ENCODE results near the gene DLGAP3. TPM values are rescaled to one million over a fixed set of nuclear protein-coding genes. Genes with fewer than 3 reads are reported as not detected.
"Not testable (repeated sequence)": the region's sequence is repeated elsewhere in the genome, so short reads cannot be mapped to it uniquely, and the experiment has no call there.

Gene DLGAP3
- total RNA-seq, 1 donor from 2014 or later: 0.21 TPM

- no peaks in the 10 kb centered on the region for H3K4me1 Mint-ChIP-seq (ENCODE audit: unreplicated experiment)
- H3K36me3 Mint-ChIP-seq (ENCODE audit: unreplicated experiment): no peaks in the 10 kb centered on the region
- H3K4me3 Mint-ChIP-seq (ENCODE audit: unreplicated experiment): no peak overlapping the region
- peaks cover 29% of the 10 kb centered on the region for H3K27me3 Mint-ChIP-seq (ENCODE audit: unreplicated experiment)
- no peak for DNase-seq (ENCODE audit: extremely low spot score, unreplicated experiment)
- H3K27ac Mint-ChIP-seq (ENCODE audit: unreplicated experiment): no peak overlapping the region
- no peaks in the 10 kb centered on the region for H3K9me3 Mint-ChIP-seq (ENCODE audit: unreplicated experiment)
- TF ChIP-seq CTCF (IDR thresholded peaks at IDR 0.05): no peak
Measured at GRCh38 chr1:34946211-34946610, 16.8 kb upstream of the DLGAP3 start.

GRCh38 chr1:34941798-34942197 lies 12.3 kb upstream of the DLGAP3 start:
- DNase-seq (ENCODE audit: extremely low spot score, unreplicated experiment); H3K36me3 Mint-ChIP-seq (ENCODE audit: unreplicated experiment); H3K27ac Mint-ChIP-seq (ENCODE audit: unreplicated experiment); H3K9me3 Mint-ChIP-seq (ENCODE audit: unreplicated experiment); H3K4me1 Mint-ChIP-seq (ENCODE audit: unreplicated experiment); H3K4me3 Mint-ChIP-seq (ENCODE audit: unreplicated experiment): not testable (repeated sequence)
- H3K27me3 Mint-ChIP-seq (ENCODE audit: unreplicated experiment): peaks cover 42% of the 10 kb centered on the region

- Mint-ChIP-seq H3K36me3 (ENCODE audit: unreplicated experiment) (no peaks in the 10 kb centered on the region), H3K4me1 (ENCODE audit: unreplicated experiment) (peaks cover 4% of the 10 kb centered on the region), H3K27ac (ENCODE audit: unreplicated experiment) (no peak overlapping the region), H3K4me3 (ENCODE audit: unreplicated experiment) (peak overlapping the region; percentile 47), H3K27me3 (ENCODE audit: unreplicated experiment) (peaks cover 47% of the 10 kb centered on the region), H3K9me3 (ENCODE audit: unreplicated experiment) (no peaks in the 10 kb centered on the region)
- no peak for TF ChIP-seq CTCF (IDR thresholded peaks at IDR 0.05)
- DNase-seq (ENCODE audit: extremely low spot score, unreplicated experiment): no peak
Measured at GRCh38 chr1:34930702-34931071, 1.2 kb upstream of the DLGAP3 start.

GRCh38 chr1:34929853-34930701 lies 627 bp upstream of the DLGAP3 start:
- DNase-seq (ENCODE audit: extremely low spot score, unreplicated experiment): no peak
- H3K36me3 Mint-ChIP-seq (ENCODE audit: unreplicated experiment): no peaks in the 10 kb centered on the region
- no peak for TF ChIP-seq CTCF (IDR thresholded peaks at IDR 0.05)
- peaks cover 47% of the 10 kb centered on the region for H3K27me3 Mint-ChIP-seq (ENCODE audit: unreplicated experiment)
- H3K4me3 Mint-ChIP-seq (ENCODE audit: unreplicated experiment): peak overlapping the region; percentile 47
- no peak overlapping the region for H3K27ac Mint-ChIP-seq (ENCODE audit: unreplicated experiment)
- H3K9me3 Mint-ChIP-seq (ENCODE audit: unreplicated experiment): no peaks in the 10 kb centered on the region
- peaks cover 4% of the 10 kb centered on the region for H3K4me1 Mint-ChIP-seq (ENCODE audit: unreplicated experiment)

GRCh38 chr1:34928699-34929496 lies 552 bp downstream of the DLGAP3 start:
- Mint-ChIP-seq H3K4me1 (ENCODE audit: unreplicated experiment) (peaks cover 4% of the 10 kb centered on the region), H3K4me3 (ENCODE audit: unreplicated experiment) (peak overlapping the region; percentile 70), H3K27me3 (ENCODE audit: unreplicated experiment) (peaks cover 49% of the 10 kb centered on the region), H3K36me3 (ENCODE audit: unreplicated experiment) (no peaks in the 10 kb centered on the region), H3K27ac (ENCODE audit: unreplicated experiment) (no peak overlapping the region), H3K9me3 (ENCODE audit: unreplicated experiment) (no peaks in the 10 kb centered on the region)
- no peak for DNase-seq (ENCODE audit: extremely low spot score, unreplicated experiment)
- TF ChIP-seq CTCF (IDR thresholded peaks at IDR 0.05): no peak

Measured in osteocyte (in vitro differentiated cells).